Thoracic aorta (tissue), 2 donors: ENCODE data around the gene UBE2E2. TPM values are rescaled to one million over a fixed set of nuclear protein-coding genes. Genes with fewer than 3 reads are reported as not detected.

Experiments
- ATAC-seq: fragments of 150-250 bp; one replicate; pipeline ENCODE4 v1.8.0; 2017; ENCODE audit warnings: low read depth; ENCODE audit not compliant: insufficient number of reproducible peaks, low FRiP score
- DNase-seq: peaks from one replicate; pipeline ENCODE4 v3.0.0-alpha.2; 2020; ENCODE audit warnings: low spot score
- H3K27ac ChIP-seq, 2 donors: fragments of 200-600 bp; sonication (generic); 1 replicate in 1 of 2; 2 replicates in 1 of 2; pipeline ENCODE4 v1.5.1; 2016; ENCODE audit warnings: mild to moderate bottlenecking in 2 of 2, moderate library complexity in 2 of 2
- H3K27me3 ChIP-seq: fragments of 200-600 bp; sonication (generic); replicated peaks from 2 replicates; pipeline ENCODE4 v1.6.0; 2016; ENCODE audit warnings: mild to moderate bottlenecking; ENCODE audit not compliant: insufficient read depth
- H3K36me3 ChIP-seq: fragments of 200-600 bp; sonication (generic); one replicate; pipeline ENCODE4 v1.5.1; 2016
- H3K4me1 ChIP-seq, 2 donors: fragments of 200-600 bp; sonication (generic); 1 replicate in 1 of 2; 2 replicates in 1 of 2; pipeline versions ENCODE4 v1.5.1 to v1.6.0; 2016; ENCODE audit warnings: low read depth in 2 of 2, mild to moderate bottlenecking in 1 of 2; ENCODE audit not compliant: control insufficient read depth in 1 of 2
- H3K4me3 ChIP-seq: fragments of 200-600 bp; sonication (generic); 2 replicates; pipeline ENCODE4 v1.5.1; 2016; ENCODE audit warnings: mild to moderate bottlenecking
- H3K9me3 ChIP-seq: fragments of 200-600 bp; sonication (generic); 2 replicates; pipeline ENCODE4 v1.5.1; 2016
- CTCF ChIP-seq: fragments of 200-600 bp; sonication (generic); IDR thresholded peaks from one replicate; pipeline ENCODE4 v1.5.1; 2019; ENCODE audit warnings: antibody characterized with exemption
- total RNA-seq, 2 donors: library from RNA; depleted of rRNA; stranded (reverse); fragments of >200 nt; gene quantifications; one replicate each; pipeline versions ENCODE4 v1.1.0 to v1.2.3, GENCODE V29; 2016

Gene UBE2E2
- total RNA-seq, 2 donors from 2014 or later = 30.3 to 44.0 TPM

- Histone ChIP-seq H3K4me1 (peaks cover 3 to 4% of the 10 kb centered on the region in 2 donors), H3K27me3 (no peaks in the 10 kb centered on the region), H3K27ac (no peak overlapping the region), H3K9me3 (no peaks in the 10 kb centered on the region), H3K4me3 (no peak overlapping the region), H3K36me3 (no peaks in the 10 kb centered on the region)
- ATAC-seq (no peak), DNase-seq (no peak)
- no peak for TF ChIP-seq CTCF
Measured at GRCh38 chr3:23376516-23377248, 173.6 kb downstream of the UBE2E2 start.

DNA sequence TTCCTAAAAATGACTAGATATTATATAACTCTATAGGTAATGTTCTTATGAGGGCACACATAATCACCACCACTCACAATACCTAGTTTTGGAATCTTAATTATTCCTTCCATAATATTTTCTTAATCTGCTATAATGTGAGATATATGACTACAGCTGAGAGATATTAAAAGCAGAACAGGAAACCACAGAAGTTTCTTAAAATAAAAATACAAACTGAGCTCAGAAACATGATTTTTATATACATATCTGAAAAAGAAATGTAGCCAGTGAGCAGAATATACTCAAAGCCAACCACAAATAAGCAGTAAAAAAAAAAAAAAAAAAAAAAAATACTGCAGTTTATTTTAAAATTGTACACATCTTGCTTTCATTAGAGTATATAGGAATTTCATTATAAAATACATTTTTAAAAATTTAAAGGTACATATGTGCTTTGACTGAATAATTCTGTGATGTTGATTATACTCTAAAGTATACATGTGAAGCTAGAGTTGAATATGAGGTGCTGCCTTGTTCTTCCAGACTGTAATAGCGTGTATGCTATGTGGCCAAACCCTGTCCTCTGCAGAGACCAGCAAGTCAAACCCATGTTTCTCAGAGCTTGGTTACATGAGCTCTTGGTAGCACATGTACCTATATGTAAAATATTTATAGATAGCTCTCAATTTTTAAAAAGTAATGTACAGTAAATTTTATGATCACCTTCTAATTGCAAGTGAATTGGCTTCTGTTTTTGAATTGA lies 175.0 kb downstream of the UBE2E2 start:
- no peaks in the 10 kb centered on the region for H3K27me3 ChIP-seq
- no peaks in the 10 kb centered on the region for H3K36me3 ChIP-seq
- no peak overlapping the region for H3K27ac ChIP-seq
- DNase-seq (no peak), ATAC-seq (no peak)
- H3K4me3 ChIP-seq = no peak overlapping the region
- no peaks in the 10 kb centered on the region for H3K9me3 ChIP-seq
- TF ChIP-seq CTCF = no peak
- peaks cover 3 to 4% of the 10 kb centered on the region in 2 donors for H3K4me1 ChIP-seq

- ATAC-seq (no peak), DNase-seq (no peak)
- no peak for TF ChIP-seq CTCF
- peaks cover 5 to 10% of the 10 kb centered on the region in 2 donors for H3K4me1 ChIP-seq
- no peaks in the 10 kb centered on the region for H3K27me3 ChIP-seq
- no peak overlapping the region for H3K27ac ChIP-seq
- no peaks in the 10 kb centered on the region for H3K36me3 ChIP-seq
- H3K9me3 ChIP-seq = no peaks in the 10 kb centered on the region
- H3K4me3 ChIP-seq = no peak overlapping the region
Measured at GRCh38 chr3:23383875-23384274, 180.7 kb downstream of the UBE2E2 start.

GRCh38 chr3:23385327-23385726 lies 182.2 kb downstream of the UBE2E2 start:
- Histone ChIP-seq H3K36me3 (no peaks in the 10 kb centered on the region), H3K4me1 (peaks cover 5 to 10% of the 10 kb centered on the region in 2 donors), H3K27ac (no peak overlapping the region), H3K27me3 (no peaks in the 10 kb centered on the region), H3K4me3 (no peak overlapping the region), H3K9me3 (no peaks in the 10 kb centered on the region)
- no peak for ATAC-seq
- no peak for TF ChIP-seq CTCF
- DNase-seq = no peak

- DNase-seq (no peak), ATAC-seq (no peak)
- H3K27ac ChIP-seq = no peak overlapping the region
- no peaks in the 10 kb centered on the region for H3K27me3 ChIP-seq
- peaks cover 10% of the 10 kb centered on the region in 2 donors for H3K4me1 ChIP-seq
- H3K9me3 ChIP-seq = no peaks in the 10 kb centered on the region
- no peaks in the 10 kb centered on the region for H3K36me3 ChIP-seq
- TF ChIP-seq CTCF = no peak
- H3K4me3 ChIP-seq = no peak overlapping the region
Measured at GRCh38 chr3:23387286-23387918, 184.3 kb downstream of the UBE2E2 start.
